HCT116 (cell line): Measurements from ENCODE around the gene NR1D2. TPM values are rescaled to one million over a fixed set of nuclear protein-coding genes. Genes with fewer than 3 reads are reported as not detected.
"Not testable (repeated sequence)": the region's sequence is repeated elsewhere in the genome, so short reads cannot be mapped to it uniquely, and the experiment has no call there.

ENCODE experiments used
- ATAC-seq: fragments of 200-7000 bp; cut with Tn5 transposase; 2 replicates; pipeline ENCODE4 v1.9.1; 2020; ENCODE audit warnings: mild to moderate bottlenecking, moderate library complexity
- BruUV-seq: library from RNA; stranded (reverse); fragments of 400-500 nt; replicated peaks from 2 replicates; lab custom pipeline; 2021; lab: Mats Ljungman, UMichigan
- CTCF ChIA-PET: fragments of 300-600 bp; sonication (Branson Sonifier 250); formaldehyde crosslinking; loops from one replicate; lab custom pipeline; 2021; ENCODE audit warnings: antibody characterized with exemption; lab: Charles Lee
- POLR2A ChIA-PET: fragments of 300-600, 350-600 bp; sonication (Branson Sonifier 250); formaldehyde crosslinking; loops from one replicate; lab custom pipeline; 2021; ENCODE audit warnings: antibody characterized with exemption; lab: Charles Lee
- RAD21 ChIA-PET, 2 experiments: fragments of 300-600 bp; sonication (Branson Sonifier 250); formaldehyde crosslinking; loops; one replicate each; lab custom pipeline; 2023; ENCODE audit warnings: low total read pairs in 2 of 2; ENCODE audit not compliant: uncharacterized antibody in 2 of 2, unreplicated experiment in 2 of 2, low non-redundant PET in 1 of 2; lab: Charles Lee
- DNase-seq: peaks from one replicate; pipeline ENCODE4 v3.0.0-alpha.2; 2010; ENCODE audit warnings: low read depth, low spot score
- H2AFZ ChIP-seq: fragments of 200-600 bp; shearing (Covaris generic), sonication (generic); 2 replicates; pipeline ENCODE4 v1.6.1; 2017; ENCODE audit warnings: low read depth, mixed run types, mixed read lengths, antibody characterized with exemption, low read length; ENCODE audit not compliant: poor library complexity, severe bottlenecking
- H3K27ac ChIP-seq: 2 replicates; pipeline ENCODE4 v1.5.1; 2012; ENCODE audit warnings: low read depth, low read length
- H3K27me3 ChIP-seq: fragments of 200-600 bp; sonication (generic); 2 replicates; pipeline ENCODE4 v1.6.1; 2016; ENCODE audit warnings: mixed run types, low read length, mixed read lengths; ENCODE audit not compliant: insufficient read depth
- H3K36me3 ChIP-seq, 2 experiments: fragments of 200-500 bp in 1 of 2; fragments of 200-600 bp in 1 of 2; sonication (Bioruptor generic) in 1 of 2; sonication (generic) in 1 of 2; 2 replicates each; pipeline versions ENCODE4 v1.5.1 to v1.6.1; 2014 to 2016; ENCODE audit warnings: low read length in 2 of 2, inconsistent platforms in 1 of 2, mixed read lengths in 1 of 2, mixed run types in 1 of 2; ENCODE audit not compliant: insufficient read depth in 2 of 2, control insufficient read depth in 1 of 2
- H3K4me1 ChIP-seq, 2 experiments: fragments of 200-600 bp in 1 of 2; sonication (generic) in 1 of 2; 2 replicates each; pipeline versions ENCODE4 v1.5.1 to v1.6.1; 2012 to 2017; ENCODE audit warnings: low read length in 2 of 2, inconsistent platforms in 1 of 2, mild to moderate bottlenecking in 1 of 2, mixed read lengths in 1 of 2, mixed run types in 1 of 2, moderate library complexity in 1 of 2; ENCODE audit not compliant: insufficient read depth in 2 of 2, control insufficient read depth in 1 of 2
- H3K4me2 ChIP-seq: fragments of 200-600 bp; sonication (generic); 2 replicates; pipeline ENCODE4 v1.6.1; 2017; ENCODE audit warnings: mixed run types, low read length, mixed read lengths
- H3K4me3 ChIP-seq, 2 experiments: fragments of 200-600 bp in 1 of 2; sonication (generic) in 1 of 2; replicated peaks in 1 of 2; 2 replicates each; pipeline ENCODE4 v1.5.1; 2011 to 2016; ENCODE audit warnings: low read length in 2 of 2, control low read depth in 1 of 2, low read depth in 1 of 2, mild to moderate bottlenecking in 1 of 2, mixed read lengths in 1 of 2, mixed run types in 1 of 2
- H3K79me2 ChIP-seq: fragments of 200-600 bp; sonication (generic); 2 replicates; pipeline ENCODE4 v1.6.1; 2017; ENCODE audit warnings: mild to moderate bottlenecking, mixed run types, low read length, moderate library complexity, mixed read lengths; ENCODE audit not compliant: insufficient read depth
- H3K9ac ChIP-seq: fragments of 200-600 bp; sonication (generic); 2 replicates; pipeline ENCODE4 v1.6.1; 2016; ENCODE audit warnings: low read length, mixed read lengths
- H3K9me2 ChIP-seq: fragments of 200-600 bp; sonication (generic), shearing (Covaris generic); 2 replicates; pipeline ENCODE4 v1.6.1; 2017; ENCODE audit warnings: mixed run types, mild to moderate bottlenecking, moderate library complexity; ENCODE audit not compliant: insufficient read depth
- H3K9me3 ChIP-seq, 2 experiments: fragments of 200-500 bp in 1 of 2; fragments of 200-600 bp in 1 of 2; sonication (Bioruptor generic) in 1 of 2; sonication (generic) in 1 of 2; 2 replicates each; pipeline ENCODE4 v1.6.1; 2014 to 2017; ENCODE audit warnings: low read length in 2 of 2, mixed read lengths in 2 of 2, inconsistent platforms in 1 of 2, low read depth in 1 of 2, mild to moderate bottlenecking in 1 of 2, mixed run types in 1 of 2, moderate library complexity in 1 of 2; ENCODE audit not compliant: control insufficient read depth in 1 of 2, insufficient read depth in 1 of 2
- H4K20me1 ChIP-seq: fragments of 200-600 bp; sonication (generic), shearing (Covaris generic); 2 replicates; pipeline ENCODE4 v1.6.1; 2017; ENCODE audit warnings: mixed run types, mild to moderate bottlenecking, moderate library complexity; ENCODE audit not compliant: insufficient read depth
- CEBPB ChIP-seq: IDR thresholded peaks from 2 replicates; pipeline ENCODE4 v1.6.1; 2012; ENCODE audit warnings: low read depth
- CTCF ChIP-seq, 3 experiments: fragments of 200-600 bp in 1 of 3; sonication (generic) in 1 of 3; IDR thresholded peaks in 2 of 3; conservative IDR thresholded peaks in 1 of 3; 2 replicates each; pipeline ENCODE4 v1.5.1; 2012 to 2017; ENCODE audit warnings: low read depth in 2 of 3, low read length in 2 of 3, antibody characterized with exemption in 1 of 3, borderline replicate concordance in 1 of 3, control low read depth in 1 of 3, mild to moderate bottlenecking in 1 of 3, mixed read lengths in 1 of 3, mixed run types in 1 of 3, moderate library complexity in 1 of 3; ENCODE audit not compliant: insufficient read depth in 1 of 3
- EGR1 ChIP-seq: IDR thresholded peaks from 2 replicates; pipeline ENCODE4 v1.6.1; 2012; ENCODE audit warnings: low read depth
- ELF1 ChIP-seq: IDR thresholded peaks from 2 replicates; pipeline ENCODE4 v1.6.1; 2012; ENCODE audit warnings: low read depth, borderline replicate concordance
- EZH2phosphoT487 ChIP-seq: fragments of 200-600 bp; IDR thresholded peaks from 2 replicates; pipeline ENCODE4 v1.6.1; 2018; ENCODE audit warnings: antibody characterized with exemption, borderline replicate concordance
- MAX ChIP-seq: IDR thresholded peaks from 2 replicates; pipeline ENCODE4 v1.6.1; 2012
- RAD21 ChIP-seq: IDR thresholded peaks from 2 replicates; pipeline ENCODE4 v1.6.1; 2012; ENCODE audit warnings: low read depth, mild to moderate bottlenecking
- SIN3A ChIP-seq: IDR thresholded peaks from 2 replicates; pipeline ENCODE4 v1.6.1; 2012; ENCODE audit warnings: low read depth
- SP1 ChIP-seq: IDR thresholded peaks from 2 replicates; pipeline ENCODE4 v1.6.1; 2012; ENCODE audit warnings: low read depth
- SRF ChIP-seq: IDR thresholded peaks from 2 replicates; pipeline ENCODE4 v1.6.1; 2012; ENCODE audit warnings: low read depth
- TCF7L2 ChIP-seq: IDR thresholded peaks from 2 replicates; pipeline ENCODE4 v1.7.0; 2011; ENCODE audit warnings: borderline replicate concordance, inconsistent platforms; ENCODE audit not compliant: insufficient read depth, insufficient read length; ENCODE audit errors: extremely low read depth
- ZNF274 ChIP-seq: fragments of 200-500 bp; sonication (Bioruptor generic); IDR thresholded peaks from 2 replicates; pipeline ENCODE4 v1.6.1; 2014; ENCODE audit warnings: mild to moderate bottlenecking, low read depth, low read length, inconsistent platforms
- intact Hi-C: fragments of 100-400 bp; cut with micrococcal nuclease; formaldehyde crosslinking; loops from 2 replicates; pipeline ENCODE4 v1.10.0; 2022
- total RNA-seq: library from RNA; stranded (reverse); gene quantifications from one replicate; pipeline ENCODE4 v1.2.1, GENCODE V29; 2021; ENCODE audit not compliant: unreplicated experiment

The NR1D2 gene
- total RNA-seq, 1 experiment from 2014 or later: 60.9 TPM

GRCh38 chr3:24025805-24026204, 80.7 kb downstream of the NR1D2 start:
- ATAC-seq (no peak), DNase-seq (no peak)
- H2AFZ ChIP-seq: no peak overlapping the region
- no peak overlapping the region for H3K4me3 ChIP-seq
- no peaks in the 10 kb centered on the region for H4K20me1 ChIP-seq
- no peaks in the 10 kb centered on the region for H3K36me3 ChIP-seq
- RAD21 ChIA-PET: no interaction called here
- intact Hi-C loops: no loop called here
- no peak overlapping the region for H3K27ac ChIP-seq
- no peaks in the 10 kb centered on the region for H3K9me2 ChIP-seq
- H3K4me2 ChIP-seq: no peak overlapping the region
- H3K27me3 ChIP-seq: no peaks in the 10 kb centered on the region
- POLR2A ChIA-PET: no interaction called here
- no peaks in the 10 kb centered on the region for H3K4me1 ChIP-seq
- CTCF ChIA-PET: no interaction called here
- H3K9me3 ChIP-seq: no peaks in the 10 kb centered on the region
- TF ChIP-seq SP1: no peak
- no peak for TF ChIP-seq SRF
- TF ChIP-seq MAX: no peak
- no peak for TF ChIP-seq EGR1
- no peak for TF ChIP-seq CTCF (IDR thresholded peaks at IDR 0.05 in 2 of 3, conservative IDR thresholded peaks at IDR 0.05 in 1 of 3; ENCODE audit: borderline replicate concordance in 1 of 3, insufficient read depth in 1 of 3, low read depth in 2 of 3, low read length in 2 of 3)
- TF ChIP-seq EZH2phosphoT487: no peak
- TF ChIP-seq ZNF274: no peak
- TF ChIP-seq SIN3A: no peak
- no peak for TF ChIP-seq CEBPB
- TF ChIP-seq RAD21: no peak
- no peak for TF ChIP-seq TCF7L2
- no peak for TF ChIP-seq ELF1
- H3K9ac ChIP-seq: no peak overlapping the region
- H3K79me2 ChIP-seq: no peaks in the 10 kb centered on the region
- BruUV-seq: no TSS peak

- H3K9ac ChIP-seq, H3K4me1 ChIP-seq, ATAC-seq, H3K4me2 ChIP-seq, RAD21 ChIA-PET, DNase-seq, BruUV-seq, H3K4me3 ChIP-seq, H3K9me3 ChIP-seq, H2AFZ ChIP-seq, intact Hi-C loops, H3K79me2 ChIP-seq, H3K9me2 ChIP-seq, H3K27me3 ChIP-seq, POLR2A ChIA-PET, H3K27ac ChIP-seq, CTCF ChIA-PET, H4K20me1 ChIP-seq, H3K36me3 ChIP-seq: not testable (repeated sequence)
These were observed 81.6 kb downstream of the NR1D2 start for GRCh38 chr3:24026665-24027064.
